Peyer's patch (tissue), 4 donors: ENCODE results near the gene SLC9A3.

ENCODE experiments used
- POLR2A ChIP-seq, 2 donors: fragments of 450-650 bp; IDR thresholded peaks; one replicate each; pipeline ENCODE4 v1.5.1; 2017; ENCODE audit warnings: antibody characterized with exemption in 2 of 2, mild to moderate bottlenecking in 2 of 2, moderate library complexity in 2 of 2
- TF ChIP-seq, protein P1 (sequence below), 6 experiments: fragments of 450-650 bp in 4 of 6; fragments of 200-600 bp in 2 of 6; sonication (generic) in 1 of 6; IDR thresholded peaks; one replicate each; pipeline ENCODE4 v1.5.1; 2017 to 2019; ENCODE audit warnings: antibody characterized with exemption in 6 of 6, mild to moderate bottlenecking in 3 of 6, moderate library complexity in 1 of 6

- TF ChIP-seq, protein P1, sequence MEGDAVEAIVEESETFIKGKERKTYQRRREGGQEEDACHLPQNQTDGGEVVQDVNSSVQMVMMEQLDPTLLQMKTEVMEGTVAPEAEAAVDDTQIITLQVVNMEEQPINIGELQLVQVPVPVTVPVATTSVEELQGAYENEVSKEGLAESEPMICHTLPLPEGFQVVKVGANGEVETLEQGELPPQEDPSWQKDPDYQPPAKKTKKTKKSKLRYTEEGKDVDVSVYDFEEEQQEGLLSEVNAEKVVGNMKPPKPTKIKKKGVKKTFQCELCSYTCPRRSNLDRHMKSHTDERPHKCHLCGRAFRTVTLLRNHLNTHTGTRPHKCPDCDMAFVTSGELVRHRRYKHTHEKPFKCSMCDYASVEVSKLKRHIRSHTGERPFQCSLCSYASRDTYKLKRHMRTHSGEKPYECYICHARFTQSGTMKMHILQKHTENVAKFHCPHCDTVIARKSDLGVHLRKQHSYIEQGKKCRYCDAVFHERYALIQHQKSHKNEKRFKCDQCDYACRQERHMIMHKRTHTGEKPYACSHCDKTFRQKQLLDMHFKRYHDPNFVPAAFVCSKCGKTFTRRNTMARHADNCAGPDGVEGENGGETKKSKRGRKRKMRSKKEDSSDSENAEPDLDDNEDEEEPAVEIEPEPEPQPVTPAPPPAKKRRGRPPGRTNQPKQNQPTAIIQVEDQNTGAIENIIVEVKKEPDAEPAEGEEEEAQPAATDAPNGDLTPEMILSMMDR (IDR thresholded peaks at IDR 0.05) = no peak
- no peak for TF ChIP-seq POLR2A (IDR thresholded peaks at IDR 0.05)
Observed at GRCh38 chr5:496028-496427, 28.2 kb downstream of the SLC9A3 start.
